ENCODE results near the gene BORCS8.

DNA sequence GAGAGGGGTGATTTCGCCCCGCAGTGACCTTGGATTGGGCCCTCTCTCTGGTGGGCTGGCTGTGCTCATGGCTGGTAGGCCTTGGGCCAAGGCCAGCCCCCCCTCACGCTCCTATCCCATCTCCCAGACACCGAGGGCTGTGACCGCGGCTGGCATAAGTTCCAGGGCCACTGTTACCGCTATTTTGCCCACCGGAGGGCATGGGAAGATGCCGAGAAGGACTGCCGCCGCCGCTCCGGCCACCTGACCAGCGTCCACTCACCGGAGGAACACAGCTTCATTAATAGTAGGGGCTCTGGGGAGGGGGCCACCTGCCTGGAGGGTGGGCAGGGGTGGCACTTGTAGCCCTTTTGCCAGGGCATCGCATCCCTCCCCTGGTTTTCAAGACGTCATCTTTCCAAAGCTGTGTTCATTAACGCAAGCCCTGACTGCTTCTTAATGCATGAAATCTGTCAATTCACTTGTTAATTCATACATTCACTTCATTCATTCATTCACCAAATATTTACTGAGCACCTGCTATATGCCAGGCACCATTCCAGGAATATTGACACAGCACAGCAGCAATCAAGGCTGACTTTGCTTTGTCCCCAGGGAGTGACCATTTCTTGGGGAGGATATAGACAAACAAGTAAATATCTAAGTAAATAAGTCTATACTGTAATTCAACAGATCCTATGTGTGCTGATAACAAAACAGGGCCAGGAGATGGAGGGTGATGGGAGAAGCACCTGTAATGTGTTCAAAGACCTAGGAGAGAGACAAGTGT, 46.4 kb upstream of the BORCS8 start:
- TF ChIP-seq EZH2 (IDR thresholded peaks at IDR 0.05; ENCODE audit: insufficient read depth, poor library complexity, severe bottlenecking): no peak
- TF ChIP-seq EZH2phosphoT487 (IDR thresholded peaks at IDR 0.05; ENCODE audit: insufficient read depth, low read depth): no peak

Measured in GM23248 (cell line).